Measurements from ENCODE around the gene FAM120B.

DNA sequence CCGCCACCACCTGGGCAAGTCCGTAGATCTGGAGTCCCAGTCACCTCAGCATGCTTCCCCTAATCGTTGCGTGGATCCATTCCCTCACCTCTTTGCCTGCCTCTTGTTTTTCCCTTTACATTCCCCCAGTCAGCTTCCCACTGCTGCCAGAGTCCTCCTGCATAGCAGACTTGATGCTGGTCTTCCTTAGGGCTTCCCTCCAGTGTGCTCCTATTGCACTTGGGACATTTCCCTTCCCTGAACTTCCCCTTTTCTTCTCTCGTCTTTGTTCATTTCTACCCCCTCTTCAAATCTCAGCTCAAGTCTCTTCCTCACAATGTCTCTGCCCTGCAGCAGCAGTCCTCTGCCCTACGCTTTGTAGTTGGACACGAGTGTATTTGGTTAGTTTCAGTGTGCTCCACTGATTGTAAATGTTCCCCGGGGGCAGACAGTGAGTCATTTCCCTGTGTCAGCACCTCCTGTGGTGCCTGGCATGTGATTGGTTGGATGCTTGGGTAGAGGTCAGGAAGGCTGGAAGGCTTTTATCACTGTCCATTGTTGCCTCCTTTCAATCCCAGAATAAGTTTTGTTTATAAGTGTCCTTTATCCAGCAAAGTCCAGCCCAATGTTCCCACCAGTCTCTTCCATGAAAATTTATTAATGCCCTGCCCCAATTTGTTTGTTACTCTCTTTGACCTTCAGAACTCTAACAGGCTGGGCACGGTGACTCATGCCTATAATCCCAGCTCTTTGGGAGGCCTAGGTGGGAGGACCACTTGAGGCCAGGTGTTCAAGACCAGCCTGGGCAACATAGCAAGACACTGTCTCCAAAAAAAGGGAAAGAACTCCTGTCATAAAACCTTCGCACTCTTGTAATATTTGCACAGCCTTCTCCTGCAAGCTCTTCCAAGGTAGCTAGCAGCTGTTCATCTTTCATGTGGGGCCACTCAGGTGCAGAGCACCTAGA lies 38.3 kb downstream of the FAM120B start:
- no peak for TF ChIP-seq EZH2 (IDR thresholded peaks at IDR 0.05; ENCODE audit: insufficient read depth, poor library complexity, severe bottlenecking)
- no peak for TF ChIP-seq EZH2phosphoT487 (IDR thresholded peaks at IDR 0.05; ENCODE audit: insufficient read depth, low read depth)
